ENCODE data around the gene MYG1.

DNA sequence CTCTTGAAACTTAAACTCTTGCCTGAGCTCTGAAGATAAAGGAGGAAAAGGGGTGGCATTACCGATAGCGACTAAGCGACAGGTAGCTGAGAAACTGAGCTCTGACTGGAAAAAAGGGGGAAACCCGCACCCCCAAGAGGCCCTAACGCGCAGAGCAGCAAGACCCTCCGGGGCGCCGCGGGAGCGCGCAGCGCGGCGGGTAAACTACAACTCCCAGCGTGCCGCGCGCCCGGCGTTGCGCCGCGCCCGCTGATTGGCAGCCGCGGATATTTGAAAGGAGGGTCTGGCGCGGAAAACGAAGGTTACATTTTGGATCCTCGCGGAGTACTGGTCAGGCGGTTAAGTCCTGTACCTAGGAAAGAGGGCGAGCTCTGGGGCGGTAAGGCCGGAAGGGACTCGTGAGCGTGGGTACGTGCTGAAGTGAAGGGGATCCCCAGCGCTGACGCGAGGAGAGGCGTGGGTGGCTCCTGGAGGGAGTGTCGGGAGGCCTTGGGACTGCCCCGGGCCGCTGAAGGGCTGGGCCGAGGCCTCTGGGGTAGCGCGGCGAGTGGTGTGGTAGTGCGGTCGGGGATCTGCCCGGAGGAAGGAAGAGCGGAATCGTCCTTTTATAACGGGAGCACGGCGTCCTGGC lies 31.4 kb upstream of the MYG1 start, which contains the start of gene ESPL1:
- TF ChIP-seq, protein P1, sequence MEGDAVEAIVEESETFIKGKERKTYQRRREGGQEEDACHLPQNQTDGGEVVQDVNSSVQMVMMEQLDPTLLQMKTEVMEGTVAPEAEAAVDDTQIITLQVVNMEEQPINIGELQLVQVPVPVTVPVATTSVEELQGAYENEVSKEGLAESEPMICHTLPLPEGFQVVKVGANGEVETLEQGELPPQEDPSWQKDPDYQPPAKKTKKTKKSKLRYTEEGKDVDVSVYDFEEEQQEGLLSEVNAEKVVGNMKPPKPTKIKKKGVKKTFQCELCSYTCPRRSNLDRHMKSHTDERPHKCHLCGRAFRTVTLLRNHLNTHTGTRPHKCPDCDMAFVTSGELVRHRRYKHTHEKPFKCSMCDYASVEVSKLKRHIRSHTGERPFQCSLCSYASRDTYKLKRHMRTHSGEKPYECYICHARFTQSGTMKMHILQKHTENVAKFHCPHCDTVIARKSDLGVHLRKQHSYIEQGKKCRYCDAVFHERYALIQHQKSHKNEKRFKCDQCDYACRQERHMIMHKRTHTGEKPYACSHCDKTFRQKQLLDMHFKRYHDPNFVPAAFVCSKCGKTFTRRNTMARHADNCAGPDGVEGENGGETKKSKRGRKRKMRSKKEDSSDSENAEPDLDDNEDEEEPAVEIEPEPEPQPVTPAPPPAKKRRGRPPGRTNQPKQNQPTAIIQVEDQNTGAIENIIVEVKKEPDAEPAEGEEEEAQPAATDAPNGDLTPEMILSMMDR (conservative IDR thresholded peaks at IDR 0.05), result no peak; the same call in 1 of the 2 replicates
- no peak for TF ChIP-seq EZH2 (IDR thresholded peaks at IDR 0.05; ENCODE audit: low read depth)
